Muscle of leg (tissue), 16 donors: ENCODE data around the gene COBL. TPM values are rescaled to one million over a fixed set of nuclear protein-coding genes. Genes with fewer than 3 reads are reported as not detected.

Experiments used
- DNase-seq: peaks from one replicate; pipeline ENCODE4 v3.0.0; 2013
- H3K27ac ChIP-seq: one replicate; pipeline ENCODE4 v1.5.1; 2013; ENCODE audit warnings: mild to moderate bottlenecking, low read length, control low read depth
- H3K27me3 ChIP-seq: one replicate; pipeline ENCODE4 v1.6.1; 2013; ENCODE audit warnings: low read length; ENCODE audit not compliant: control insufficient read depth, insufficient read depth
- H3K36me3 ChIP-seq: one replicate; pipeline ENCODE4 v1.6.1; 2013; ENCODE audit warnings: low read length; ENCODE audit not compliant: control insufficient read depth, insufficient read depth
- H3K4me1 ChIP-seq: one replicate; pipeline ENCODE4 v1.6.1; 2013; ENCODE audit warnings: low read length; ENCODE audit not compliant: control insufficient read depth, insufficient read depth
- H3K4me3 ChIP-seq: one replicate; pipeline ENCODE4 v1.5.1; 2013; ENCODE audit warnings: low read length, control low read depth
- H3K9me3 ChIP-seq: replicated peaks from 2 replicates; pipeline ENCODE4 v1.6.1; 2013; ENCODE audit warnings: low read depth, low read length; ENCODE audit not compliant: control insufficient read depth
- WGBS: methylation state at CpG from one replicate; pipeline ENCODE4 v1.1.5; 2013; ENCODE audit warnings: missing lambda C conversion rate; ENCODE audit not compliant: insufficient coverage; 5-methylcytosine and 5-hydroxymethylcytosine counted together
- long read RNA-seq, 11 donors: transcript quantifications; one replicate each; lab custom pipeline, GENCODE V29; 2026
- polyA plus RNA-seq, 8 donors: library from polyadenylated mRNA; unstranded; fragments of 120-200 nt; gene quantifications; one replicate each; pipeline versions ENCODE4 v1.2.1 to v1.2.3, GENCODE V29; 2013; ENCODE audit warnings: inconsistent platforms in 1 of 8, low replicate concordance in 1 of 8; ENCODE audit not compliant: insufficient read length in 8 of 8, insufficient read depth in 1 of 8
- total RNA-seq: library from RNA; stranded (reverse); fragments of 120-200 nt; gene quantifications from one replicate; pipeline ENCODE4 v1.2.4, GENCODE V29; 2013

COBL gene, protein sequence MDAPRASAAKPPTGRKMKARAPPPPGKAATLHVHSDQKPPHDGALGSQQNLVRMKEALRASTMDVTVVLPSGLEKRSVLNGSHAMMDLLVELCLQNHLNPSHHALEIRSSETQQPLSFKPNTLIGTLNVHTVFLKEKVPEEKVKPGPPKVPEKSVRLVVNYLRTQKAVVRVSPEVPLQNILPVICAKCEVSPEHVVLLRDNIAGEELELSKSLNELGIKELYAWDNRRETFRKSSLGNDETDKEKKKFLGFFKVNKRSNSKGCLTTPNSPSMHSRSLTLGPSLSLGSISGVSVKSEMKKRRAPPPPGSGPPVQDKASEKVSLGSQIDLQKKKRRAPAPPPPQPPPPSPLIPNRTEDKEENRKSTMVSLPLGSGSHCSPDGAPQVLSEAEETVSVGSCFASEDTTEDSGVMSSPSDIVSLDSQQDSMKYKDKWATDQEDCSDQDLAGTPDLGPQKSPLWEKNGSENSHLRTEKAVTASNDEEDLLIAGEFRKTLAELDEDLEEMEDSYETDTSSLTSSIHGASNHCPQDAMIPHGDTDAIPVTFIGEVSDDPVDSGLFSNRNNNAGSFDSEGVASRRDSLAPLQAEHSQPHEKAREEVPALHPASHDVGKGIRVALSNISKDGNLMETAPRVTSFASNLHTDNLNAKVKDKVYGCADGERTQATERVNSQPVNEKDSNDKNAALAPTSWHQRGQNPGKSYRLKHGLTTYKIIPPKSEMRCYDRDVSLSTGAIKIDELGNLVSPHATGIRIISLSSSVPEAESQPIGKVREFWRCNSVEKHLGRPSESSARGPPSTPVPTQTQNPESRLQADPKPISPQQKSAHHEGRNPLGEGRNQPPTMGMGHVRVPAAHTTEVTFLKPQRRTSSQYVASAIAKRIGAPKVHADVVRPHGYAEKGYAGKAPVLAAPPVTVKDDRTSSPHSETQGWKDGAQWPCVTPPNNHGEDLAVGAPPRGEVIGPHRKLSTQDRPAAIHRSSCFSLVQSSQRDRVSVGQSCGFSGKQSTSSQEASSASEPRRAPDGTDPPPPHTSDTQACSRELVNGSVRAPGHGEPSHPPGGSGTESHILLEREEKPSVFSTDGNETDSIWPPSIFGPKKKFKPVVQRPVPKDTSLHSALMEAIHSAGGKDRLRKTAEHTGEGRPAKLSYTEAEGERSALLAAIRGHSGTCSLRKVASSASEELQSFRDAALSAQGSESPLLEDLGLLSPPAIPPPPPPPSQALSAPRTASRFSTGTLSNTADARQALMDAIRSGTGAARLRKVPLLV
- total RNA-seq = 60.6 TPM
- polyA plus RNA-seq = 100 to 1,000 TPM in 4 of 8 donors, 10 to 100 TPM in 4; 74.6 to 122 (median 101) TPM
- long read RNA-seq, donor 1, transcript COBL-210 (9 exons, 1,941 nt) = major isoform, 10 of 12 reads
- long read RNA-seq, donor 1, partial matches to known transcripts = 0 of 12 reads
- long read RNA-seq, donor 1, other reads (novel, unspliced or antisense) = 0 of 12 reads
- long read RNA-seq, donor 2, partial matches to known transcripts = 0 of 3 reads
- long read RNA-seq, donor 2, other reads (novel, unspliced or antisense) = 0 of 3 reads
- long read RNA-seq, donor 3, transcript COBL-210 (9 exons, 1,941 nt) = major isoform, 49 of 52 reads
- long read RNA-seq, donor 3, partial matches to known transcripts = 0 of 52 reads
- long read RNA-seq, donor 3, other reads (novel, unspliced or antisense) = 0 of 52 reads
- long read RNA-seq, donor 4, transcript COBL-210 (9 exons, 1,941 nt) = major isoform, 18 of 21 reads
- long read RNA-seq, donor 4, partial matches to known transcripts = 0 of 21 reads
- long read RNA-seq, donor 4, other reads (novel, unspliced or antisense) = 0 of 21 reads
- long read RNA-seq, donor 5, transcript COBL-210 (9 exons, 1,941 nt) = major isoform, 44 of 63 reads
- long read RNA-seq, donor 5, transcript COBL-205 (8 exons, 3,785 nt) = minor isoform, 5 of 63 reads
- long read RNA-seq, donor 5, partial matches to known transcripts = 14 of 63 reads
- long read RNA-seq, donor 5, other reads (novel, unspliced or antisense) = 0 of 63 reads
- long read RNA-seq, donor 6, transcript COBL-205 (8 exons, 3,785 nt) = minor isoform, 7 of 72 reads
- long read RNA-seq, donor 6, transcript COBL-210 (9 exons, 1,941 nt) = major isoform, 54 of 72 reads
- long read RNA-seq, donor 6, partial matches to known transcripts = 5 of 72 reads
- long read RNA-seq, donor 6, other reads (novel, unspliced or antisense) = 5 of 72 reads
- long read RNA-seq, donor 7, transcript COBL-210 (9 exons, 1,941 nt) = major isoform, 20 of 24 reads
- long read RNA-seq, donor 7, partial matches to known transcripts = 0 of 24 reads
- long read RNA-seq, donor 7, other reads (novel, unspliced or antisense) = 0 of 24 reads
- long read RNA-seq, donor 8, transcript COBL-210 (9 exons, 1,941 nt) = major isoform, 20 of 23 reads
- long read RNA-seq, donor 8, partial matches to known transcripts = 0 of 23 reads
- long read RNA-seq, donor 8, other reads (novel, unspliced or antisense) = 0 of 23 reads
- long read RNA-seq, donor 9, transcript COBL-210 (9 exons, 1,941 nt) = major isoform, 33 of 41 reads
- long read RNA-seq, donor 9, partial matches to known transcripts = 5 of 41 reads
- long read RNA-seq, donor 9, other reads (novel, unspliced or antisense) = 0 of 41 reads
- long read RNA-seq, donor 10, full-length matches to known transcripts = 44 of 55 reads
- long read RNA-seq, donor 10, partial matches to known transcripts = 11 of 55 reads
- long read RNA-seq, donor 10, other reads (novel, unspliced or antisense) = 0 of 55 reads
- long read RNA-seq, donor 11, transcript COBL-210 (9 exons, 1,941 nt) = major isoform, 19 of 21 reads
- long read RNA-seq, donor 11, partial matches to known transcripts = 0 of 21 reads
- long read RNA-seq, donor 11, other reads (novel, unspliced or antisense) = 0 of 21 reads

DNA sequence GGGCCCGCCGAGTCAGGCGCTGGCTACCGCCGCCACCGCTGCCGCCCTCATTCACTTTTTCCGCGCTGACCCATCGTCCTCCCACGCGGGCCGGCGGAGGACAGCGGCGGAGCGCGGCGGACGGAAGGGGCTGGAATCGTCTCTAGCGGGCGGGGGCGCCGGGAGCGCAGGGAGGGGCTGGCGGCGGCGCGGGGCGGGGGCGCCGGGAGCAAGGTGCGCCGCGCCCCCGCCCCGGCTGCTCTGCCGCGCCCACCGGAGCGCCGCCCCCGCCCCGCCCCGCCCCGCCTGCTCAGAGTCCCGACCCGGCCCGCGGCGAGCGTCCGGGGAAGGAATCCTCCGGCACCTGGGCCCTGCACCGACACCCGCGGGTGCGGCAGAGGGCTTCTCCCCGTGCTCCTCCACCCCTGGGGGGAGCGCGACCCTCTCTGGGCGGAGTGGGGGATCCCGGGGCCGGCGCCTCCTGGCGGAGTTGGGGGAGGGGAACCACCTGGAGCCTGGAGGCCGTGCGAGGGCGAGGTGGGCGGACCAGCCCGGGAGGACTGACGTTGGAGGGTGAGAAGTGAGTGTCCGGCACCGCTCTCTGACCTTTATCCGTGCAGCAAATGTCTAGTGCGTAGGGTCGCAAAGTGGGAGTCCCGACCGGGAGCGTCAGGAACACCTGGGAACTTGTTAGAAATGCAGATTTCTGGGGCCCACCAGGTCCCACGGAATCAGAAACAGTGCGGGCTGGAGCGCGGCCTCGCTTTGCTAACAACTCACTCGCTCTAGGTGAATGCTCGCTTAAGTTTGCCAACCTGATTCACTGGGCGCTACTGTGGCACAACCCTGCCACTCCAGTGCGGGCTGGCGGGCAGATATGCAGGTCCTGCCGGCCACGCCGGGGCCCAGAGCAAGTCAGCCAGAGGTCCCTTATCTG, at the start of gene COBL:
Gene COBL (minus strand): TSS at position 144 of the 916 bp plus-strand sequence. CDS start 176 bp downstream, outside the sequence.
- H3K4me1 ChIP-seq = peaks cover 9% of the 10 kb centered on the region
- H3K27me3 ChIP-seq = peaks cover 39% of the 10 kb centered on the region
- peak within 1 kb of the TSS; percentile 65 for H3K4me3 ChIP-seq
- under 1% methylated on average over 70 of the region's 94 CpGs for WGBS
- peak within 1 kb of the TSS; percentile 69 for H3K27ac ChIP-seq
- no peaks in the 10 kb centered on the region for H3K36me3 ChIP-seq
- no peak for DNase-seq
- H3K9me3 ChIP-seq = no peaks in the 10 kb centered on the region

DNA sequence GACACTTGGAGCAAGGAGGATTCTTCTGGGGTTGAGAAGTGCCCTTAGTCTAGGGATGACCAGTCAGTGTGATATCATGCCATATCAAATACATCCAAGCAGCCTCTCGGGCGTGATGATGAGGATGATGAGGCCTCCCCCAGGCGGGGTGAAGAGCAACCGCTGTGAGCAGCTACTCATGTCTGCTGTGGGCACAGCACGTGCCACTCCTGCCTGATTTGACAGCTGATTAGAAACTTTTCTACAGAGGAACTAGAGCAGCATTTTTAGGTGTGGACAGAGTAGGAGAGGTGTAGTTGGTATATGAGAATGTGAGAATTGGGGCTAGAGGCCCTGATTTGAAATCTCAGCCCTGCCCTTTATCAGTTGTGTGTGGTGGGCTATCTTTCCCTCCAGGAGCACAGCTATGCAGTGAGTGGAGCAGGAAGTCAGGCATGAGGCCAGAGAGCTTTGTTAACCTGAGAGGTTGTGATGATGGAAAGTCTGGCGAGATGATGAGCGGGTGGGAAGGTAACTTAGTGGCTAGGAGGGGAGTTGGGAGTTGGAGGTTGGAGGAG, 49.6 kb upstream of the COBL start:
- H3K36me3 ChIP-seq = no peaks in the 10 kb centered on the region
- H3K27ac ChIP-seq = no peak overlapping the region
- no peak overlapping the region for H3K4me3 ChIP-seq
- no peak for DNase-seq
- no peaks in the 10 kb centered on the region for H3K27me3 ChIP-seq
- H3K4me1 ChIP-seq = no peaks in the 10 kb centered on the region
- whole genome bisulfite sequencing = 75% methylated on average over 3 of the region's 7 CpGs
- no peaks in the 10 kb centered on the region for H3K9me3 ChIP-seq

DNA sequence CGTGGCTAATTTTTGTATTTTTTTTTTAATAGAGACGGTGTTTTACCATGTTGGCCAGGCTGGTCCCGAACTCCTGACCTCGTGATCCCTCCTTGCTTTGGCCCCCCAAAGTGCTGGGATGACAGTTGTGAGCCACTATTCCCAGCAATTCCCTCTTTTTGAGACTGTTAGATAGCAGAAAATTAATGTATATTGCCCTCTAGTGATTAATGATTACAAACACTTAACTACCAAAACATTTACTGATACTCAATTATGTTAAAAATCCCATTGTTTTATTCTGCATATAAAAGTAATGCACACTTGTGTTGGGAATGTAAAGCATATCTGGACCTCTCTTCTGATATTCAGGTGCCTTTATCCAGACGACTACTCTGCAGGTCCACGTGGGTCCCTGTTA, 41.2 kb upstream of the COBL start:
- Histone ChIP-seq H3K4me3 (no peak overlapping the region), H3K36me3 (no peaks in the 10 kb centered on the region), H3K27ac (no peak overlapping the region), H3K4me1 (peaks cover 3% of the 10 kb centered on the region), H3K27me3 (no peaks in the 10 kb centered on the region), H3K9me3 (no peaks in the 10 kb centered on the region)
- WGBS = 66% methylated on average over 3 of the region's 6 CpGs
- no peak for DNase-seq

DNA sequence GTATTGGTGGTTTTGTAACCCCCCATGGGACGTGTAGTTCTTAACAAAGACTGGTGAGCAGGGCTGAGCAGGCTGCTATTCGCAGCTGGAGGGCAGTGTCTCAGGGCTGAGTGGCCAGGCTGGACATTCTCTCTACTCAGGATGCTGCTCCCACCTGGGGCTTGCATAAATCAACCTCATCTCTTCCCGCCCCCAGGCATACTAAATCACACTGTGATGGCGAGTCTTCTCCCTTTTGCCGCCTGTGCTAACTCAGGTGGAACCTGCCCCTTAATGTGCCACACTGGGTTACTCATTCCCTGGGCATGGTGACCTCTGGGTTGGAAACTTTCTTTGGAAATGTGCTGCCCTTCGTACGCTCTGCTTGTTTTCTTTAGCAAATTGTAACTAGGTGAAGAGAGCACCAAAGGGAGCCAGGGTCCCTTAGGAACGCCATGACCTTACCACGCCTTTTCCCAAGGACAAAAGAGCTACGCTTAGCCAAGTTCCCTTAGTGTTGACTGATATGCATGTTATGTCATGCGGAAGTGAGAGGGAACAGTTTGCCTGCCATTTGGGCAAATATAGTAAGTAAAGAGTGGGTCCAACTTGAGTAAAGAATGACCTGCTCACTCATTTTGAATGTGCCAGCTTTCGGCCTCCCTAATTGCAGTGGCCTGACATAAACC, 40.4 kb upstream of the COBL start:
- Histone ChIP-seq H3K27me3 (no peaks in the 10 kb centered on the region), H3K4me1 (peaks cover 8% of the 10 kb centered on the region), H3K27ac (no peak overlapping the region), H3K4me3 (no peak overlapping the region), H3K9me3 (no peaks in the 10 kb centered on the region), H3K36me3 (no peaks in the 10 kb centered on the region)
- WGBS = 75% methylated on average over 9 of the region's 12 CpGs
- DNase-seq = no peak

DNA sequence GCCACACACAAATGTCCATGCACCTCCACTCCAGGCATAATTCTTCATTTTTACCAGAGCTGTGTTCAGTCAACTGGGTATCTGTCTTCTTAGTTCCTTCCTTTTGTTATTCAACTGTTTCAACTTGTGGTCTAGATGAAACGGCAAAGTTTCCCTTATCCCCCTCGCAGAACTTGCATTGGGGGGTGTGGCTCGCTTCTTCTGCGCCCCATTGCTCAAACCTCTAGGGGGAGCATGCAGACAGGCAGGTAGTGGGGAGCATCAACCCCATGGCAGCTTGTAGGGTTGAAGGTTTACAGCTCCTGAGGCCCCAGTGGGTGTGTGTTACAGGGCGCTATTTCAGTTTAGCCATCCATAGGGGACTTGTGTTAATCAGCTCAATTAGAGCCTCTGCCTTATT, 38.3 kb upstream of the COBL start:
- DNase-seq = no peak
- WGBS = 90% methylated on average over 1 of the region's 5 CpGs
- Histone ChIP-seq H3K4me1 (peaks cover 16% of the 10 kb centered on the region), H3K36me3 (no peaks in the 10 kb centered on the region), H3K9me3 (no peaks in the 10 kb centered on the region), H3K27me3 (no peaks in the 10 kb centered on the region), H3K4me3 (no peak overlapping the region), H3K27ac (no peak overlapping the region)

DNA sequence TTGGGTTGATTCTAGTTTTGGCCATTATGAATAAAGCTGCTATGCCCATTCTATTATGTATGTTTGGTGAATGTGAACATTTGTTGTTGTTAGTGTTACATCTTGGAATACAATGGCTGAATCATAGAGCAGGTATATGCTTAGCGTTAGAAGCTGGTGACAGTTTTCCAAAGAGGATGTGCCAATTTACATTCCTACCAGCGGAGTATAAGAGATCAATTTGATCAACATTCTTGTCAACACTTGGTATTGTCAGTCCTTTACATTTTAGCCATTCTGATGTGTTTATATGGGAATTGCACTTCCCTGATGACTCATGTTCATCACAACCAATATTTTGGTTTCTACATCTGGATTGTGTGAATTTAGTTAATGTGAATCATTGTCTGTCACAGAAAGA, 37.8 kb upstream of the COBL start:
- no peak for DNase-seq
- no peaks in the 10 kb centered on the region for H3K9me3 ChIP-seq
- H3K27me3 ChIP-seq = no peaks in the 10 kb centered on the region
- no peak overlapping the region for H3K4me3 ChIP-seq
- 100% methylated on average over 1 of the region's 2 CpGs for WGBS
- H3K4me1 ChIP-seq = peaks cover 17% of the 10 kb centered on the region
- H3K36me3 ChIP-seq = no peaks in the 10 kb centered on the region
- no peak overlapping the region for H3K27ac ChIP-seq
